ENCODE results near the gene BTBD7.
"Not testable (repeated sequence)": the region's sequence is repeated elsewhere in the genome, so short reads cannot be mapped to it uniquely, and the experiment has no call there.

Gene BTBD7, protein sequence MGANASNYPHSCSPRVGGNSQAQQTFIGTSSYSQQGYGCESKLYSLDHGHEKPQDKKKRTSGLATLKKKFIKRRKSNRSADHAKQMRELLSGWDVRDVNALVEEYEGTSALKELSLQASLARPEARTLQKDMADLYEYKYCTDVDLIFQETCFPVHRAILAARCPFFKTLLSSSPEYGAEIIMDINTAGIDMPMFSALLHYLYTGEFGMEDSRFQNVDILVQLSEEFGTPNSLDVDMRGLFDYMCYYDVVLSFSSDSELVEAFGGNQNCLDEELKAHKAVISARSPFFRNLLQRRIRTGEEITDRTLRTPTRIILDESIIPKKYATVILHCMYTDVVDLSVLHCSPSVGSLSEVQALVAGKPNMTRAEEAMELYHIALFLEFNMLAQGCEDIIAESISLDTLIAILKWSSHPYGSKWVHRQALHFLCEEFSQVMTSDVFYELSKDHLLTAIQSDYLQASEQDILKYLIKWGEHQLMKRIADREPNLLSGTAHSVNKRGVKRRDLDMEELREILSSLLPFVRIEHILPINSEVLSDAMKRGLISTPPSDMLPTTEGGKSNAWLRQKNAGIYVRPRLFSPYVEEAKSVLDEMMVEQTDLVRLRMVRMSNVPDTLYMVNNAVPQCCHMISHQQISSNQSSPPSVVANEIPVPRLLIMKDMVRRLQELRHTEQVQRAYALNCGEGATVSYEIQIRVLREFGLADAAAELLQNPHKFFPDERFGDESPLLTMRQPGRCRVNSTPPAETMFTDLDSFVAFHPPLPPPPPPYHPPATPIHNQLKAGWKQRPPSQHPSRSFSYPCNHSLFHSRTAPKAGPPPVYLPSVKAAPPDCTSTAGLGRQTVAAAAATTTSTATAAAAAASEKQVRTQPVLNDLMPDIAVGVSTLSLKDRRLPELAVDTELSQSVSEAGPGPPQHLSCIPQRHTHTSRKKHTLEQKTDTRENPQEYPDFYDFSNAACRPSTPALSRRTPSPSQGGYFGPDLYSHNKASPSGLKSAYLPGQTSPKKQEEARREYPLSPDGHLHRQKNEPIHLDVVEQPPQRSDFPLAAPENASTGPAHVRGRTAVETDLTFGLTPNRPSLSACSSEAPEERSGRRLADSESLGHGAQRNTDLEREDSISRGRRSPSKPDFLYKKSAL

DNA sequence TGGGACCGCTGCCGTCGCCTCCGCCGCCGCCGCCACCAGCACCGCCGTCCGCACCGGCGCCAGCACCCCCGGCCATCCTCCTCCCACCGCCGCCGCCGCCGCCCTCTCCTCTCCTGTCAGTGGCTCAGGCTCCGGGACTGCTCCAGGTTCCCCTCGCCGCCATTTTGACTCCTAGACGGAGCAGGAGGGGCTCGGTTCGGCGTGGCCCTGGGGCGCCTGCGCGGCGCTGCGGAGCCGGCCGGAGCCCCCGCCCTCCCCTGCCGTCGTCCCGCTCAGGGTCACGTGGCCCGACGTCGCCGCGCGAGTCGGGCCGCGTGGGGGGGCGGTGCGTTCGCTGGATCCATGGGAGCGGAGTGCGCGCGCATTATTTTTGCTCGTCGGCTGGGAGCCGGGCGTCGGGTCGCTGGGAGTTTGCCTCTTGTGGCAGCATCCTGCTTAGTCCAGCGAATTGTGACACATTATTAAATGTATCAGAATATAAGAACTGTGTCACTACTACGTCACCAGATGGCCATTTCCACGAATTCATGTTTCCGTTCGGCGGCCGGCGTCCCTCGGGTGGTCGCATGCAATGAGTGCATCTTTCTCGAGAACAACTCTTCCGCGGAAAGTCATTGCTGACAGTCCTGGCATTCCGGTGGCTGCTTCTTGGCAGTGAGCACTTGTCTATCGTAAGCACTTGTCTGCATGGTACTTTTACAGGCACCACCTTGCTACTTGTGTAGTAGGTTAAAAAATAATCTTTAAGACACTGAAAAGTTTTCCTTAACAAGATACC, at the start of gene BTBD7:
BTBD7 (minus strand) TSS at position 184 of the 778 bp plus-strand sequence. CDS start 36,985 bp downstream, outside the sequence.
- H3K27ac ChIP-seq: peak within 1 kb of the TSS; percentile 94
- TF ChIP-seq, protein P1, sequence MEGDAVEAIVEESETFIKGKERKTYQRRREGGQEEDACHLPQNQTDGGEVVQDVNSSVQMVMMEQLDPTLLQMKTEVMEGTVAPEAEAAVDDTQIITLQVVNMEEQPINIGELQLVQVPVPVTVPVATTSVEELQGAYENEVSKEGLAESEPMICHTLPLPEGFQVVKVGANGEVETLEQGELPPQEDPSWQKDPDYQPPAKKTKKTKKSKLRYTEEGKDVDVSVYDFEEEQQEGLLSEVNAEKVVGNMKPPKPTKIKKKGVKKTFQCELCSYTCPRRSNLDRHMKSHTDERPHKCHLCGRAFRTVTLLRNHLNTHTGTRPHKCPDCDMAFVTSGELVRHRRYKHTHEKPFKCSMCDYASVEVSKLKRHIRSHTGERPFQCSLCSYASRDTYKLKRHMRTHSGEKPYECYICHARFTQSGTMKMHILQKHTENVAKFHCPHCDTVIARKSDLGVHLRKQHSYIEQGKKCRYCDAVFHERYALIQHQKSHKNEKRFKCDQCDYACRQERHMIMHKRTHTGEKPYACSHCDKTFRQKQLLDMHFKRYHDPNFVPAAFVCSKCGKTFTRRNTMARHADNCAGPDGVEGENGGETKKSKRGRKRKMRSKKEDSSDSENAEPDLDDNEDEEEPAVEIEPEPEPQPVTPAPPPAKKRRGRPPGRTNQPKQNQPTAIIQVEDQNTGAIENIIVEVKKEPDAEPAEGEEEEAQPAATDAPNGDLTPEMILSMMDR (conservative IDR thresholded peaks at IDR 0.05): peak; percentile 47

DNA sequence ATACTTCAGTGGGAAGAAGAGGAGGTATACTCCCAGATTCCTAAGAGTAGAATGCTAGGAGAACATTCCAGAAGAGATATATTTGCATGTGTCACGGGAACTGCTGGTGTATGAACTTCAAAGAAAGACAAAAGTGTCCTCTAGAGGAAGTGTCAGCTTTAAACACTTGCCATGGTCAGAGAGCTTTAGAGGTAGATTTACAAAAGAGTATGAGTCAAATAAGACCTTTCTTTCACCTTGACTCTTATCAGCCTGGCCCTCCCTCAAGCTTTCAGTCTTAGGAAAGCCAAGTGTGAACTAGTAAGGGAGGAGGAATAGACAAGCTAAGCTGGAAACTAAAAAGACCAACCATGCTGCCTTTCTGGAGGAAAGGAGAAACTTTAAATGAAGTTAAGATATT, 48.8 kb upstream of the BTBD7 start:
- no peak overlapping the region for H3K27ac ChIP-seq
- TF ChIP-seq, protein P1 (conservative IDR thresholded peaks at IDR 0.05): no peak

DNA sequence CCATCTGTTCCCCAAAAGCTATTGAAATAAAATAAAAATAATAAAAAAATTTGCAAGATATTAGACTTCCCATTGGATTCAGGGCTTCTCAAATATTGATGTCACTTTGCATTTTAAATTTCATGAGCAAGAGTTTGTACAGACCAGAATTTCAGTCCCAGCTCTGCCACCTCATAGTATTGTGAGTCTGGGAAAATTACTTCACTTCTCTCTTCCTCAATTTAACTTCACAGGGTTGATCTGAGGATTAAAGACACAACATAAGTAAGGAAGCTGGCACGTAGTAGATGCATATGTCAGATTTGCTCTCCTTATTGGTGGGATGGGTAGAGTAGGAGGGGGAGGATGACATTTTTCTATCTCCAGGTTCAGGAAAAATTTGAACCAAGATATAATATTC, 47.0 kb upstream of the BTBD7 start:
- TF ChIP-seq, protein P1 (conservative IDR thresholded peaks at IDR 0.05): no peak
- H3K27ac ChIP-seq: no peak overlapping the region

DNA sequence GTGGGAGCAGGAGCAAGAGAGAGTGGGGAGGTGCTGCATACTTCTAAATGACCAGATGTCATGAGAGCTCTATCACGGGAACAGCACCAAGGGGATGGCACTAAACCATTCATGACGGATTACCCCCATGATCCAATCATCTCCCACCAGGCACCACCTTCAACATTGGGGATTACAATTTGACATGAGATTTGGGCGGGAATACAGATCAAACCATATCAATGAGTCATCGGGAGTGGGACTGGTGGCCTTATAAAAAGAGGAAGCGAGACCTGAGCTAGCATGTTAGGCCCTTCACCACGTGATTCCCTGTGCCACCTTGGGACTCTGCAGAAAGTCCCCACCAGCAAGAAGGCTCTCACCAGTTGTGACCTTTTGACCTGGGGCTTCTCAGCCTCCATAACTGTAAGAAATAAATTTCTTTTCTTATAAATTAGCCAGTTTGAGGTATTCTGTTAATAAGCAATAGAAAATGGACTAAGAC, 42.9 kb upstream of the BTBD7 start:
- H3K27ac ChIP-seq: no peak overlapping the region
- TF ChIP-seq, protein P1 (conservative IDR thresholded peaks at IDR 0.05): no peak

DNA sequence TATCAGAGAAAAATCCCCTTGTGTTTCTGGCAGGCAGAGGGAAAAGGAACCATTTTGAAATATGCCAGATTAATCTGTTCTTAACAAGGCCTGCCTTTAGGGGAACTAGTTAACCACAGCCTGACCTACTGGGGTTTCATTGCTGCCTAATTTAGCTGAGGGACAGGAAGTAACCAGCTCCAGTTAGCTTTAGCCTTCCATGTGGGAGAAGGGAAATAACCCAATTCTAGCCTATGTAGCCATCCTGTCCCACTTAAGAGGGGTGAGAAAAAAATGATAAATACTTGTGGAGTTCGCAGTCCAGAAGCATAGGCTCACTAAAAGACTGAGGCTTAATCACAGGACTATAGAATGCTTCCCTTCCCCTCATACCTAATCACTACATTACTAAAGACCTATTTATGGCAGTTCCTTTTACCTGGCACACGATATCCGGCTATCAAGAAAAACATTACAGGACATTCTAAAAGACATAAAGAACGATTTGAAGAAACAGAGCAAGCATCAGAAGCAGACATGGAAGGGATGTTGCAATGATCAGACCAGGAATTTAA, 37.0 kb upstream of the BTBD7 start:
- no peak overlapping the region for H3K27ac ChIP-seq
- TF ChIP-seq, protein P1 (conservative IDR thresholded peaks at IDR 0.05): no peak

DNA sequence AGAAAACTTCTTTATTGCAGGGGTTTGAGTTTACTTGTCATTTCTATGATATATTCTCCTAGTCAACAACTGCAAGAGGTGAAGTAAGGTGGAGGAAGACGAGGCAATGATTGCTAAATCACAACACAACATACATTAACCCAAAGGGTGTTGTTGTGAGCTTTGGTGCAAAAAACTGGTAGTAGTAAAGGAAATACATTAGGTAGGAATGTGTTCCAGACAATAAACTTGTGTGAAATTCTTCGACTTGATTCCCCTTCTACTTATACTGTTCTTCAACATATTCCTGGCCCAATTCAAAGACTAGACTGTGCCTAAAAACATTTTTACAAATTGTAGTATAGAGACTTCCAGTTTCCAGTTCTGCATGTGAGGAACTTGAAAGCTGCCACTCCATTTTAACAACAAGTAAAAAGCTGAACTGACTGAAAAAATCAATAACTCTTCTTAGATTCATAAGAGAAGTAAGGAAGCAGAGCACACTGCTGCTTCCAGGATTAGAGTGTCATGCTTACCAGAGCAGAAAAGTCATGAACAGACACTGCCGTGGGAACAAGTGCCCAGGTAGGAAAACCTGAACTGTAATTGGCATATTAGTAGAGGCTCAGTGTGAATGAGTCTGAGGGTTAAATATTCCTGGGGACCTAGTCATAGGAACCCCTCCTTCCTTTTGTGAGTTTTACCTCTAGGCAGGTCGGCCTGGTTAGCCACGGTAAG, 36.3 kb upstream of the BTBD7 start:
- H3K27ac ChIP-seq: no peak overlapping the region
- TF ChIP-seq, protein P1 (conservative IDR thresholded peaks at IDR 0.05): no peak

DNA sequence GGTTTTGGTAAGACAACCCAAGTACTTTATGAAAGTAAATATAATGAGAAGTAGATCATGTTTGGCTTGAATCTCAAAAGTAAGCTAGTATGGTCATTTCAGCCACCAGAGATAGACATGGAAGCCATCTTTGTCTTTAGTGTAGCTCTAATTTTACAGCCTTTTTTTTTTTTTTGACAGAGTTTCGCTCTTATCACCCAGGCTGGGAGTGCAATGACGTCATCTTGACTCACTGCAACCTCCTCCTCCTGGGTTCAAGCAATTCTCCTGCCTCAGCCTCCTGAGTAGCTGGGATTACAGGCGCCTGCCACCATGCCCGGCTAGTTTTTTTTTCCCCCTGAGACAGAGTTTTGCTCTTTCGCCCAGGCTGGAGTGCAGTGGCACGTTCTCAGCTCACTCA, 22.0 kb upstream of the BTBD7 start:
- H3K27ac ChIP-seq: not testable (repeated sequence)

Data from VCaP (cell line).